ENCODE results near the gene PIGN.

Gene PIGN

GRCh38 chr18:62151068-62151771 lies 35.6 kb downstream of the PIGN start:
- DNase-seq (ENCODE audit: low read depth): no peak
- TF ChIP-seq CTCF (conservative IDR thresholded peaks at IDR 0.05; ENCODE audit: control insufficient read depth, insufficient read depth, low read depth, low read length): no peak
- no peak overlapping the region for H3K4me3 ChIP-seq (ENCODE audit: control insufficient read depth, low read depth, low read length)

GRCh38 chr18:62144338-62144737 lies 42.5 kb downstream of the PIGN start:
- no peak overlapping the region for H3K4me3 ChIP-seq (ENCODE audit: control insufficient read depth, low read depth, low read length)
- no peak for TF ChIP-seq CTCF (conservative IDR thresholded peaks at IDR 0.05; ENCODE audit: control insufficient read depth, insufficient read depth, low read depth, low read length)
- no peak for DNase-seq (ENCODE audit: low read depth)

- DNase-seq (ENCODE audit: low read depth): no peak
- no peak for TF ChIP-seq CTCF (conservative IDR thresholded peaks at IDR 0.05; ENCODE audit: control insufficient read depth, insufficient read depth, low read depth, low read length)
- H3K4me3 ChIP-seq (ENCODE audit: control insufficient read depth, low read depth, low read length): no peak overlapping the region
Measured at GRCh38 chr18:62140259-62140658, 46.6 kb downstream of the PIGN start.

GRCh38 chr18:62138461-62139235 lies 48.2 kb downstream of the PIGN start:
- no peak overlapping the region for H3K4me3 ChIP-seq (ENCODE audit: control insufficient read depth, low read depth, low read length)
- TF ChIP-seq CTCF (conservative IDR thresholded peaks at IDR 0.05; ENCODE audit: control insufficient read depth, insufficient read depth, low read depth, low read length): no peak
- DNase-seq (ENCODE audit: low read depth): no peak

- DNase-seq (ENCODE audit: low read depth): peak; percentile 72
- peak; percentile 98 for TF ChIP-seq CTCF (conservative IDR thresholded peaks at IDR 0.05; ENCODE audit: control insufficient read depth, insufficient read depth, low read depth, low read length)
- H3K4me3 ChIP-seq (ENCODE audit: control insufficient read depth, low read depth, low read length): no peak overlapping the region
Measured at GRCh38 chr18:62131301-62131909, 55.5 kb downstream of the PIGN start.

GRCh38 chr18:62128157-62128556 lies 58.7 kb downstream of the PIGN start:
- TF ChIP-seq CTCF (conservative IDR thresholded peaks at IDR 0.05; ENCODE audit: control insufficient read depth, insufficient read depth, low read depth, low read length): no peak
- peak; percentile 79 for DNase-seq (ENCODE audit: low read depth)

More at GRCh38 chr18:62128157-62128556, 58.7 kb downstream of the PIGN start:
- H3K4me3 ChIP-seq (ENCODE audit: control insufficient read depth, low read depth, low read length): no peak overlapping the region
